HepG2 (cell line): ENCODE results near the gene NOP14. TPM values are rescaled to one million over a fixed set of nuclear protein-coding genes. Genes with fewer than 3 reads are reported as not detected.

Experiments used
- AGO2 ChIP-seq: fragments of 200-400 bp; formaldehyde crosslinking; optimal IDR thresholded peaks from 2 replicates; pipeline ENCODE3; 2017; ENCODE audit warnings: mild to moderate bottlenecking, low read depth, low read length, moderate library complexity
- ETV6 ChIP-seq: sonication (generic); formaldehyde crosslinking; conservative IDR thresholded peaks from 2 replicates; pipeline ENCODE4 v1.4.0; 2020; ENCODE audit warnings: missing genetic modification reagents
- GATAD1 ChIP-seq: IDR thresholded peaks from 2 replicates; pipeline ENCODE4 v1.6.1; 2016; ENCODE audit warnings: missing genetic modification reagents, missing compliant biosample characterization
- SOX5 ChIP-seq: IDR thresholded peaks from 2 replicates; pipeline ENCODE4 v1.6.1; 2016; ENCODE audit warnings: borderline replicate concordance
- ZBTB40 ChIP-seq, 2 experiments: fragments of 450-650 bp in 1 of 2; sonication (generic) in 1 of 2; formaldehyde crosslinking in 1 of 2; IDR thresholded peaks; 2 replicates each; pipeline versions ENCODE4 v1.6.1 to v1.8.0; 2016 to 2022; ENCODE audit warnings: antibody characterized with exemption in 1 of 2, mild to moderate bottlenecking in 1 of 2, missing genetic modification reagents in 1 of 2
- ZFP36 ChIP-seq: fragments of 150-350 bp; IDR thresholded peaks from 2 replicates; pipeline ENCODE4 v1.6.1; 2018; ENCODE audit warnings: borderline replicate concordance, low read length, low read depth; ENCODE audit not compliant: partially characterized antibody
- ZNF343 ChIP-seq: sonication (generic); formaldehyde crosslinking; IDR thresholded peaks from 2 replicates; pipeline ENCODE4 v1.4.0; 2020; ENCODE audit warnings: mild to moderate bottlenecking, missing genetic modification reagents
- polyA plus RNA-seq, 8 experiments: library from polyadenylated mRNA; depleted of rRNA in 3 of 8; stranded (reverse) in 7 of 8; unstranded in 1 of 8; fragments of >200 nt; fragmentation: Illumina TruSeq in 4 of 8; extraction: Trizol in 4 of 8; gene quantifications; 2 replicates each; pipeline versions ENCODE4 v1.2.1 to v1.2.3, GENCODE V29; 2011 to 2016; ENCODE audit warnings: low read depth in 4 of 8, missing spikeins in 1 of 8, mixed read lengths in 1 of 8; ENCODE audit not compliant: insufficient read depth in 1 of 8
- total RNA-seq, 5 experiments: library from RNA; depleted of rRNA; stranded (reverse); fragments of >200 nt; fragmentation: Illumina TruSeq; extraction: Trizol; gene quantifications; 2 replicates each; pipeline ENCODE4 v1.2.3, GENCODE V29; 2016; ENCODE audit warnings: low read depth in 1 of 5
- TF ChIP-seq, protein P1 (sequence below): sonication (generic); formaldehyde crosslinking; conservative IDR thresholded peaks from 2 replicates; pipeline ENCODE4 v1.8.0; 2022; ENCODE audit warnings: low read depth, missing genetic modification reagents
- TF ChIP-seq, protein P2 (sequence below): sonication (generic); formaldehyde crosslinking; IDR thresholded peaks from 2 replicates; pipeline ENCODE4 v1.4.0; 2020; ENCODE audit warnings: missing genetic modification reagents
- TF ChIP-seq, protein P3 (sequence below): sonication (generic); formaldehyde crosslinking; IDR thresholded peaks from 2 replicates; pipeline ENCODE4 v1.5.0; 2020; ENCODE audit warnings: missing genetic modification reagents

The NOP14 gene
- total and polyA plus RNA-seq, 2 of the 13 experiments (the other 11 are each of a cell fraction or from before 2014, with no cell fraction given) = 6.9 to 47.9 TPM

GRCh38 chr4:2963175-2963965 is at the start of gene NOP14, which contains the start of gene GRK4 (continued):
- TF ChIP-seq ZBTB40 (IDR thresholded peaks at IDR 0.05) = no peak
- peak; percentile 93 for TF ChIP-seq ZBTB40 (CRISPR knock-in tag; IDR thresholded peaks at IDR 0.05)
- peak; percentile 98 for TF ChIP-seq ZNF343 (CRISPR knock-in tag)
- TF ChIP-seq, protein P1, sequence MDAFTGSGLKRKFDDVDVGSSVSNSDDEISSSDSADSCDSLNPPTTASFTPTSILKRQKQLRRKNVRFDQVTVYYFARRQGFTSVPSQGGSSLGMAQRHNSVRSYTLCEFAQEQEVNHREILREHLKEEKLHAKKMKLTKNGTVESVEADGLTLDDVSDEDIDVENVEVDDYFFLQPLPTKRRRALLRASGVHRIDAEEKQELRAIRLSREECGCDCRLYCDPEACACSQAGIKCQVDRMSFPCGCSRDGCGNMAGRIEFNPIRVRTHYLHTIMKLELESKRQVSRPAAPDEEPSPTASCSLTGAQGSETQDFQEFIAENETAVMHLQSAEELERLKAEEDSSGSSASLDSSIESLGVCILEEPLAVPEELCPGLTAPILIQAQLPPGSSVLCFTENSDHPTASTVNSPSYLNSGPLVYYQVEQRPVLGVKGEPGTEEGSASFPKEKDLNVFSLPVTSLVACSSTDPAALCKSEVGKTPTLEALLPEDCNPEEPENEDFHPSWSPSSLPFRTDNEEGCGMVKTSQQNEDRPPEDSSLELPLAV (CRISPR knock-in tag) = peak; percentile 81; the same call in 1 of the 2 replicates
- TF ChIP-seq AGO2 = peak; percentile 17
- peak; percentile 64; the same call in 1 of the 2 replicates for TF ChIP-seq SOX5 (CRISPR knock-in tag)
- TF ChIP-seq, protein P2, sequence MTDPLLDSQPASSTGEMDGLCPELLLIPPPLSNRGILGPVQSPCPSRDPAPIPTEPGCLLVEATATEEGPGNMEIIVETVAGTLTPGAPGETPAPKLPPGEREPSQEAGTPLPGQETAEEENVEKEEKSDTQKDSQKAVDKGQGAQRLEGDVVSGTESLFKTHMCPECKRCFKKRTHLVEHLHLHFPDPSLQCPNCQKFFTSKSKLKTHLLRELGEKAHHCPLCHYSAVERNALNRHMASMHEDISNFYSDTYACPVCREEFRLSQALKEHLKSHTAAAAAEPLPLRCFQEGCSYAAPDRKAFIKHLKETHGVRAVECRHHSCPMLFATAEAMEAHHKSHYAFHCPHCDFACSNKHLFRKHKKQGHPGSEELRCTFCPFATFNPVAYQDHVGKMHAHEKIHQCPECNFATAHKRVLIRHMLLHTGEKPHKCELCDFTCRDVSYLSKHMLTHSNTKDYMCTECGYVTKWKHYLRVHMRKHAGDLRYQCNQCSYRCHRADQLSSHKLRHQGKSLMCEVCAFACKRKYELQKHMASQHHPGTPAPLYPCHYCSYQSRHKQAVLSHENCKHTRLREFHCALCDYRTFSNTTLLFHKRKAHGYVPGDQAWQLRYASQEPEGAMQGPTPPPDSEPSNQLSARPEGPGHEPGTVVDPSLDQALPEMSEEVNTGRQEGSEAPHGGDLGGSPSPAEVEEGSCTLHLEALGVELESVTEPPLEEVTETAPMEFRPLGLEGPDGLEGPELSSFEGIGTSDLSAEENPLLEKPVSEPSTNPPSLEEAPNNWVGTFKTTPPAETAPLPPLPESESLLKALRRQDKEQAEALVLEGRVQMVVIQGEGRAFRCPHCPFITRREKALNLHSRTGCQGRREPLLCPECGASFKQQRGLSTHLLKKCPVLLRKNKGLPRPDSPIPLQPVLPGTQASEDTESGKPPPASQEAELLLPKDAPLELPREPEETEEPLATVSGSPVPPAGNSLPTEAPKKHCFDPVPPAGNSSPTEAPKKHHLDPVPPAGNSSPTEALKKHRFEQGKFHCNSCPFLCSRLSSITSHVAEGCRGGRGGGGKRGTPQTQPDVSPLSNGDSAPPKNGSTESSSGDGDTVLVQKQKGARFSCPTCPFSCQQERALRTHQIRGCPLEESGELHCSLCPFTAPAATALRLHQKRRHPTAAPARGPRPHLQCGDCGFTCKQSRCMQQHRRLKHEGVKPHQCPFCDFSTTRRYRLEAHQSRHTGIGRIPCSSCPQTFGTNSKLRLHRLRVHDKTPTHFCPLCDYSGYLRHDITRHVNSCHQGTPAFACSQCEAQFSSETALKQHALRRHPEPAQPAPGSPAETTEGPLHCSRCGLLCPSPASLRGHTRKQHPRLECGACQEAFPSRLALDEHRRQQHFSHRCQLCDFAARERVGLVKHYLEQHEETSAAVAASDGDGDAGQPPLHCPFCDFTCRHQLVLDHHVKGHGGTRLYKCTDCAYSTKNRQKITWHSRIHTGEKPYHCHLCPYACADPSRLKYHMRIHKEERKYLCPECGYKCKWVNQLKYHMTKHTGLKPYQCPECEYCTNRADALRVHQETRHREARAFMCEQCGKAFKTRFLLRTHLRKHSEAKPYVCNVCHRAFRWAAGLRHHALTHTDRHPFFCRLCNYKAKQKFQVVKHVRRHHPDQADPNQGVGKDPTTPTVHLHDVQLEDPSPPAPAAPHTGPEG = peak; percentile 85
- TF ChIP-seq, protein P3, sequence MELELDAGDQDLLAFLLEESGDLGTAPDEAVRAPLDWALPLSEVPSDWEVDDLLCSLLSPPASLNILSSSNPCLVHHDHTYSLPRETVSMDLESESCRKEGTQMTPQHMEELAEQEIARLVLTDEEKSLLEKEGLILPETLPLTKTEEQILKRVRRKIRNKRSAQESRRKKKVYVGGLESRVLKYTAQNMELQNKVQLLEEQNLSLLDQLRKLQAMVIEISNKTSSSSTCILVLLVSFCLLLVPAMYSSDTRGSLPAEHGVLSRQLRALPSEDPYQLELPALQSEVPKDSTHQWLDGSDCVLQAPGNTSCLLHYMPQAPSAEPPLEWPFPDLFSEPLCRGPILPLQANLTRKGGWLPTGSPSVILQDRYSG (CRISPR knock-in tag) = no peak; the same call in 1 of the 2 replicates
- peak; percentile 91 for TF ChIP-seq GATAD1 (CRISPR knock-in tag)
- TF ChIP-seq ZFP36 = no peak
- no peak for TF ChIP-seq ETV6 (CRISPR knock-in tag)
